ENCODE measurements around the gene SMCHD1. TPM values are rescaled to one million over a fixed set of nuclear protein-coding genes. Genes with fewer than 3 reads are reported as not detected.
"Not testable (repeated sequence)": the region's sequence is repeated elsewhere in the genome, so short reads cannot be mapped to it uniquely, and the experiment has no call there.

SMCHD1 gene
- total RNA-seq, 4 donors from 2014 or later = 57.2 to 204 (median 105) TPM

DNA sequence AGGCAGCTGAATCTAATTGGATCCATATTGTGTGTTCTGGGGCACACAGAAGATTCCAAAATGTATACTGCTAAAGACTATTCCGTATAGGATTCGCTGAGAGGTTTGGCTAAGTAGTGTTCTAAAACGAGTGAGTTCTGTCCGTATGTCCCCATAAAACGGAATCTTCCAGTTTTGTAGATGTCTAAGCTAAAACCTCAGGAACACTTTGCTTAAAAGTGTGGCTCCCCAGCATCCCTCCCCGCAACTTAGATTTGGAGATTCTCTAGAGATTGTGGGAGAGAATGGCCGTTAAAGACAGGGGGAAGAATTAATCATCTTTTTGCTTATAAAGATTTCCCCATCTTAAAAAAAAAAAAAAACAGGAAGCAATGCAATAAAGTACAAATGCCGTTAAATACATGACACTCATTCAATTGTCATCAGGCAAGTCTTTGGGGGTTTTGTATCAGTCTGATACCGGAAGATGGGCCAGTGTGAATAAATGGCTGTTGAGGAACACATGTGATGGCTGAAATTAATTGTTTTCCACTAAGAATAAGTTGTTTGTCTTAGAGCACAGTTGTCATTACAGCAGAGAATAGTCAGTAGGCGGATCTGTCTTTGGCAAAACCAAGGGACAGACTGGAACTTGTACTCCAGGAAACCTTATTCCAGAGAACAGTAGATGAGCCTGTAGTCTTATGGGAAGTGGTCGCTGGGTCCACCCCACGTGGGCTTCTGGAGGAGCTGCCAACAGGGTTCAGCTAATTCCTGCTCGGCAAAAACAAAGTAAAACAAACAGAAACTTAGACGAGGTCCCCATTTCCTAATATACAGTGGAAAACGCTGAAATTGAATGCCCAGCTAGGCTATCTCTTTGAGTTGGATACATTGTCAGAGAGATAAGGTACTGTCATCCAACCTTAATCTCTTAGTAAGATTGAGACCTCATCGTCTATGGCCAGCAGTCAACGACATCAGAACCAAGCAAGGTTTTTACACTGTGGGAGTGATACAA, 193.0 kb downstream of the SMCHD1 start:
- no peaks in the 10 kb centered on the region for H3K9me3 ChIP-seq
- TF ChIP-seq POLR2A (IDR thresholded peaks at IDR 0.05) = no peak
- TF ChIP-seq, protein P1, sequence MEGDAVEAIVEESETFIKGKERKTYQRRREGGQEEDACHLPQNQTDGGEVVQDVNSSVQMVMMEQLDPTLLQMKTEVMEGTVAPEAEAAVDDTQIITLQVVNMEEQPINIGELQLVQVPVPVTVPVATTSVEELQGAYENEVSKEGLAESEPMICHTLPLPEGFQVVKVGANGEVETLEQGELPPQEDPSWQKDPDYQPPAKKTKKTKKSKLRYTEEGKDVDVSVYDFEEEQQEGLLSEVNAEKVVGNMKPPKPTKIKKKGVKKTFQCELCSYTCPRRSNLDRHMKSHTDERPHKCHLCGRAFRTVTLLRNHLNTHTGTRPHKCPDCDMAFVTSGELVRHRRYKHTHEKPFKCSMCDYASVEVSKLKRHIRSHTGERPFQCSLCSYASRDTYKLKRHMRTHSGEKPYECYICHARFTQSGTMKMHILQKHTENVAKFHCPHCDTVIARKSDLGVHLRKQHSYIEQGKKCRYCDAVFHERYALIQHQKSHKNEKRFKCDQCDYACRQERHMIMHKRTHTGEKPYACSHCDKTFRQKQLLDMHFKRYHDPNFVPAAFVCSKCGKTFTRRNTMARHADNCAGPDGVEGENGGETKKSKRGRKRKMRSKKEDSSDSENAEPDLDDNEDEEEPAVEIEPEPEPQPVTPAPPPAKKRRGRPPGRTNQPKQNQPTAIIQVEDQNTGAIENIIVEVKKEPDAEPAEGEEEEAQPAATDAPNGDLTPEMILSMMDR (IDR thresholded peaks at IDR 0.05) = no peak
- H3K4me3 ChIP-seq = peak overlapping the region; percentile 46 to 60 (median 54)
- H3K27me3 ChIP-seq = peaks cover 0 to 12% of the 10 kb centered on the region in 2 donors
- H3K27ac ChIP-seq = peak overlapping the region in 3 of 4 donors; percentile 41 to 72 (median 71)
- H3K36me3 ChIP-seq = no peaks in the 10 kb centered on the region
- H3K4me1 ChIP-seq = peaks cover 0 to 24% (median 5%) of the 10 kb centered on the region in 4 donors
- DNase-seq = no peak

GRCh38 chr18:2850816-2851215, 195.3 kb downstream of the SMCHD1 start:
- TF ChIP-seq, protein P1 (IDR thresholded peaks at IDR 0.05) = no peak
- no peak for TF ChIP-seq POLR2A (IDR thresholded peaks at IDR 0.05)
- Histone ChIP-seq H3K9me3 (no peaks in the 10 kb centered on the region), H3K27ac (no peak overlapping the region), H3K4me1 (peaks cover 0 to 24% (median 5%) of the 10 kb centered on the region in 4 donors), H3K27me3 (peaks cover 0 to 12% of the 10 kb centered on the region in 2 donors), H3K36me3 (no peaks in the 10 kb centered on the region), H3K4me3 (no peak overlapping the region)
- no peak for DNase-seq

- peaks cover 0 to 12% of the 10 kb centered on the region in 2 donors for H3K27me3 ChIP-seq
- no peaks in the 10 kb centered on the region for H3K9me3 ChIP-seq
- H3K27ac ChIP-seq = no peak overlapping the region
- no peak for DNase-seq
- H3K4me3 ChIP-seq = no peak overlapping the region
- no peaks in the 10 kb centered on the region for H3K36me3 ChIP-seq
- TF ChIP-seq, protein P1 (IDR thresholded peaks at IDR 0.05) = no peak
- no peak for TF ChIP-seq POLR2A (IDR thresholded peaks at IDR 0.05)
- peaks cover 0 to 14% (median 3%) of the 10 kb centered on the region in 4 donors for H3K4me1 ChIP-seq
Measured at GRCh38 chr18:2851771-2852170, 196.2 kb downstream of the SMCHD1 start.

DNA sequence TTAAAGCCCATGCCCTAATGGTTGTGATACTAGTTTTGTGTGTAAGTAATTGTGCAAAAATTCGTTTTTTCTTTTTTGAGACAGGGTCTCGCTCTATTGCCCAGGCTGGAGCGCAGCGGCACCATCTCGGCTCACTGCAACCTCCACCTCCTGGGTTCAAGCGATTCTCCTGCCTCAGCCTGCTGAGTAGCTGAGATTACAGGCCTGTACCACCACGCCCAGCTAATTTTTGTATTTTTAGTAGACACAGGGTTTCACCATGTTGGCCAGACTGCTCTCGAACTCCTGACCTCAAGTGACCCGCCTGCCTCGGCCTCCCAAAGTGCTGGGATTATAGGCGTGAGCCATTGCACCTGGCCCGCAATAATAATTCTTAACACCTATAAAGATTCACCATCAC, 196.9 kb downstream of the SMCHD1 start:
- not testable (repeated sequence) for H3K9me3 ChIP-seq, H3K27ac ChIP-seq

DNA sequence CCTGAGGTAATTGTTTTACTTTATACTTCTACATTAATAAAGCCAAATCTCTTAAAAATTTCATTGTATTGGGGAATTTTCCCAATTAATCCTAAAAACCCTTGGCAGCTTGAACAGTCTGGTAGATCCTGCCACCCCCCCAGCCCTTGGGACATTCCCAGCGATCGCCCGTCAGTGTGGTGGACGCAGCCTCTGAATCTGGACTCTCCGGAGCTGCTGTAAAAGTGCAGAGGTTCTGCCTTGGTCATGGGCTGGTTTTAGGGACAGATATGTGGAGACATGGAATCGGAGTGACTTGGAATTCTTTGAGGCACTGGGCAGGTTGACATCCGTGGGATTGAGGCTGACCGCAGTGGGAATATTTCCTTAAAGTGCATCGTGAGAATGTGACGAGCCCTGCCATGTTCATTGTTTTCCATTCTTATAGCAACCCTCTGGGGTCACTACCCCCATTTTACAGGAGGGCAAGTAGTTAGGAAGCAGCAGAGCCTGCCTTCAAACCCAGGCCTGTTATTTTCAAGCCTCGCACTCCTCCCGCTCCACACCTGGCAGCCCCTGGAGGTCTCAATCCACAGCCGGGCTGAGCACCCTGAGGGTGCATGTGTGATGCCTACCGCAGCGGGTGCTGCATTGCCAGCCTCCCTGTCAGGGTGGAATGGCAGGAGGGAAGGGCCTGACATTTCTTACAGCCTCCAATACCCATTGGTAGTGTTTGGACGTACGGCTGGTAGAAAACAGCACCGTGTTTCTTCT, 197.8 kb downstream of the SMCHD1 start:
- no peak overlapping the region for H3K27ac ChIP-seq
- no peaks in the 10 kb centered on the region for H3K36me3 ChIP-seq
- DNase-seq = no peak
- no peaks in the 10 kb centered on the region for H3K4me1 ChIP-seq
- H3K4me3 ChIP-seq = no peak overlapping the region
- TF ChIP-seq, protein P1 (IDR thresholded peaks at IDR 0.05) = no peak
- no peak for TF ChIP-seq POLR2A (IDR thresholded peaks at IDR 0.05)
- no peaks in the 10 kb centered on the region for H3K27me3 ChIP-seq
- H3K9me3 ChIP-seq = no peaks in the 10 kb centered on the region

More for the DNA sequence above, 196.9 kb downstream of the SMCHD1 start:
- not testable (repeated sequence) for DNase-seq, H3K4me1 ChIP-seq, H3K4me3 ChIP-seq, H3K36me3 ChIP-seq, H3K27me3 ChIP-seq

Data from Peyer's patch (tissue), 4 donors.